Measurements from ENCODE around the gene CHRNB1.

Gene CHRNB1

GRCh38 chr17:7496470-7497183 is 51.8 kb downstream of the CHRNB1 start:
- H3K27me3 Mint-ChIP-seq = no peaks in the 10 kb centered on the region
- no peak overlapping the region for H3K4me3 Mint-ChIP-seq
- peaks cover 5% of the 10 kb centered on the region for H3K36me3 Mint-ChIP-seq
- H3K9me3 Mint-ChIP-seq (ENCODE audit: low read depth) = no peaks in the 10 kb centered on the region
- H3K4me1 Mint-ChIP-seq (ENCODE audit: low read depth) = peaks cover 30% of the 10 kb centered on the region
- H3K27ac Mint-ChIP-seq = no peak overlapping the region

GRCh38 chr17:7497228-7497627 is 52.4 kb downstream of the CHRNB1 start:
- Mint-ChIP-seq H3K9me3 (ENCODE audit: low read depth) (no peaks in the 10 kb centered on the region), H3K27me3 (no peaks in the 10 kb centered on the region), H3K4me1 (ENCODE audit: low read depth) (peaks cover 25% of the 10 kb centered on the region), H3K36me3 (peaks cover 5% of the 10 kb centered on the region), H3K27ac (no peak overlapping the region), H3K4me3 (no peak overlapping the region)

GRCh38 chr17:7497636-7498035 is 52.8 kb downstream of the CHRNB1 start:
- no peak overlapping the region for H3K4me3 Mint-ChIP-seq
- H3K4me1 Mint-ChIP-seq (ENCODE audit: low read depth) = peaks cover 21% of the 10 kb centered on the region
- H3K9me3 Mint-ChIP-seq (ENCODE audit: low read depth) = no peaks in the 10 kb centered on the region
- no peaks in the 10 kb centered on the region for H3K27me3 Mint-ChIP-seq
- peaks cover 5% of the 10 kb centered on the region for H3K36me3 Mint-ChIP-seq
- no peak overlapping the region for H3K27ac Mint-ChIP-seq

- Mint-ChIP-seq H3K4me1 (ENCODE audit: low read depth) (peaks cover 6% of the 10 kb centered on the region), H3K4me3 (no peak overlapping the region), H3K36me3 (peaks cover 5% of the 10 kb centered on the region), H3K9me3 (ENCODE audit: low read depth) (no peaks in the 10 kb centered on the region), H3K27ac (no peak overlapping the region), H3K27me3 (no peaks in the 10 kb centered on the region)
These were observed 54.3 kb downstream of the CHRNB1 start for GRCh38 chr17:7499161-7499560.

- no peaks in the 10 kb centered on the region for H3K27me3 Mint-ChIP-seq
- no peaks in the 10 kb centered on the region for H3K4me1 Mint-ChIP-seq (ENCODE audit: low read depth)
- no peak overlapping the region for H3K4me3 Mint-ChIP-seq
- H3K36me3 Mint-ChIP-seq = peaks cover 10% of the 10 kb centered on the region
- H3K27ac Mint-ChIP-seq = no peak overlapping the region
- H3K9me3 Mint-ChIP-seq (ENCODE audit: low read depth) = no peaks in the 10 kb centered on the region
These were observed 56.9 kb downstream of the CHRNB1 start for GRCh38 chr17:7501729-7502128.

- H3K4me3 Mint-ChIP-seq = no peak overlapping the region
- H3K9me3 Mint-ChIP-seq (ENCODE audit: low read depth) = no peaks in the 10 kb centered on the region
- H3K4me1 Mint-ChIP-seq (ENCODE audit: low read depth) = no peaks in the 10 kb centered on the region
- peaks cover 8% of the 10 kb centered on the region for H3K36me3 Mint-ChIP-seq
- no peaks in the 10 kb centered on the region for H3K27me3 Mint-ChIP-seq
- H3K27ac Mint-ChIP-seq = peak overlapping the region; percentile 16
These were observed 57.4 kb downstream of the CHRNB1 start for GRCh38 chr17:7502171-7502847.

- Mint-ChIP-seq H3K27me3 (no peaks in the 10 kb centered on the region), H3K4me1 (ENCODE audit: low read depth) (no peaks in the 10 kb centered on the region), H3K27ac (no peak overlapping the region), H3K9me3 (ENCODE audit: low read depth) (no peaks in the 10 kb centered on the region), H3K4me3 (no peak overlapping the region), H3K36me3 (peaks cover 8% of the 10 kb centered on the region)
These were observed 58.1 kb downstream of the CHRNB1 start for GRCh38 chr17:7502987-7503386.

GRCh38 chr17:7503521-7503920 is 58.7 kb downstream of the CHRNB1 start:
- no peak overlapping the region for H3K4me3 Mint-ChIP-seq
- H3K9me3 Mint-ChIP-seq (ENCODE audit: low read depth) = no peaks in the 10 kb centered on the region
- no peaks in the 10 kb centered on the region for H3K4me1 Mint-ChIP-seq (ENCODE audit: low read depth)
- no peak overlapping the region for H3K27ac Mint-ChIP-seq
- peaks cover 8% of the 10 kb centered on the region for H3K36me3 Mint-ChIP-seq
- no peaks in the 10 kb centered on the region for H3K27me3 Mint-ChIP-seq
